GM18508 (cell line): Measurements from ENCODE around the gene GDE1.

Source experiments
- ATAC-seq: cut with Tn5 transposase; IDR thresholded peaks from one replicate; pipeline ENCODE4 v1.9.1; 2021; ENCODE audit warnings: moderate number of reproducible peaks; ENCODE audit not compliant: insufficient read depth, unreplicated experiment

GDE1 gene

DNA sequence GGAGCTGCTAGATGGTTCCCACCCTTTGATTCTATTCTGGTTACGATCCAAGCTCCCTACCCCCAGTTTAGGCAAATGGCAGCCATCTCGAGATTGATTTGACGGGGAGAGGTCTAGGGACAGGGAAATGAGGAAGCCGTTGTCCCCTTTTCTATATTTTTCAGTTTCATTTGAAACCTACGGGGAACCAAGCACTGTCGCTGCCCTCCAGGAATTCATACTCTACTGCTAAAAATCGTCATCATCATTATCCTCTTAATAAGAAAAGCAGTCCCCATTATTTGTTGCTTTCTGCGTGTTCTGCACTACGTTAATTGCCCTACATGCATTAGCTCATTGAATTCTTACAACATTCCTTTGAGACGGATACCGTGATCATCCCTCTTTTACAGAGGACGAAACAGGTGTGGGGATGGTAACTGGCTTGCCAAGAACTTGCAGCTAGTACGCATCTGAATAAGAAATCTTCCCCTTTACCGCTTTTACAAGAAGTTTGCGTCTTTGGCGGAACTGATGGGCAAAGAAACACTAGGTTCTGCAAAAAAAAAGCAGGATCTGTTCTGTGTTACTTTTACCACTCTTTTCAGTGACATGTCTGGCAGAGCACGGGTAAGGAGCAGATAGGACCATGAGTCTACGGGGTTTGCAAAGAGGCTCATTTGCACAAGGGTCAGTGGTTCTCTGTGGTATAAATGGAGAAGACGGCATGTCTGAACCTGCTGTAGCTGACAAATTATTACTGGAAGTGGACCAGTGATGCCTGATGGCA, 2.9 kb upstream of the GDE1 start:
- no peak for ATAC-seq

DNA sequence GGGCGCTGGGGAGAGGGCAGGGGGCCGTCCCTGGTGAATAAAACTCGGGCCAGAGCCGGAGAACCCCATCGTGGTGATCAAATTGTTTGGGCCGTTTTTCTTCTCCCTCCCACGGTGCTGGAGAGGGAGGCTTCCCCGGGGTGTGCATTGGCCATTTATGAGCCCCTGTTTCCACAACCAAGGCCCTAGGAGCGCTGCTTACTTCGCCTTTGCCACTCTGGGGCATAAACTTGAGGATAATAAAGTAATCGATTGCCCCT, 2.4 kb upstream of the GDE1 start:
- ATAC-seq, result no peak

- no peak for ATAC-seq
Measured at GRCh38 chr16:19523559-19524355, 1.9 kb upstream of the GDE1 start, which contains the start of gene CCP110. Gene CCP110 (plus strand): TSS chr16:19523942. CDS start chr16:19527882, 3,940 bp downstream.

- ATAC-seq, result no peak
Measured at GRCh38 chr16:19523184-19523558, 1.3 kb upstream of the GDE1 start.

GRCh38 chr16:19522760-19523159, 862 bp upstream of the GDE1 start:
- no peak for ATAC-seq

- no peak for ATAC-seq
Measured at GRCh38 chr16:19522397-19522732, 467 bp upstream of the GDE1 start.

GRCh38 chr16:19520861-19521331, 1.0 kb downstream of the GDE1 start:
- ATAC-seq, result no peak

GRCh38 chr16:19518388-19518787, 3.5 kb downstream of the GDE1 start:
- no peak for ATAC-seq

DNA sequence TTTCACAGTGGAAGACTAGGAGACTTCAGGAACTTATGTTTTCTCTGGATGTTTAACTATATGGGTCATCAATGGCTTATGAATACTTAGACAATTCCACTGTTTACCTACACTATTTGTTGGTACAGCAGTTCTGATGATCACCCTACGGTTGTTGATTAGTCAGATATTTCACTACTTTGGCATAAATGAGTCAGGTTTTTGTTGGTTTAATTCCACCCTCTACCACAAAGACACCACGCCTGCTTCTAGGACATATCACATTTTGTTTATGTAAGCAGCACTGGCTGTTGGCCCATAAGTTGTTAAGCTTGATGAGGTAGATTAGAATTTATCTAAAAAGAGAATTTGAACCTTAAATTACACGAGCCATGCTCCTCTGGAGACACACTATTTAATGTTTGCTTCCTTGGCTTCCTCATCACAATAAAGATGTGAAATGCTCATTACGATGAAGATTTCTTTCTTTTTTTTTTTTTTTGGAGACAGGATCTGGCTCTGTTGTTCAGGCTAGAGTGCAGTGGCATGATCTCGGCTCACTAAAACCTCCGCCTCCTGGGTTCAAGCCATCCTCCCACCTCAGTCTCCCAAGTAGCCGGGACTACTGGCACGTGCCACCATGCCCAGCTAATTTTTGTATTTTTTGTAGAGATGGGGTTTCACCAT, 4.3 kb downstream of the GDE1 start:
- no peak for ATAC-seq

GRCh38 chr16:19515757-19516156, 6.1 kb downstream of the GDE1 start:
- no peak for ATAC-seq

GRCh38 chr16:19513377-19514053, 8.4 kb downstream of the GDE1 start:
- no peak for ATAC-seq

- no peak for ATAC-seq
Measured at GRCh38 chr16:19512297-19512696, 9.6 kb downstream of the GDE1 start.

- ATAC-seq, result no peak
Measured at GRCh38 chr16:19507867-19508266, 14.0 kb downstream of the GDE1 start.

DNA sequence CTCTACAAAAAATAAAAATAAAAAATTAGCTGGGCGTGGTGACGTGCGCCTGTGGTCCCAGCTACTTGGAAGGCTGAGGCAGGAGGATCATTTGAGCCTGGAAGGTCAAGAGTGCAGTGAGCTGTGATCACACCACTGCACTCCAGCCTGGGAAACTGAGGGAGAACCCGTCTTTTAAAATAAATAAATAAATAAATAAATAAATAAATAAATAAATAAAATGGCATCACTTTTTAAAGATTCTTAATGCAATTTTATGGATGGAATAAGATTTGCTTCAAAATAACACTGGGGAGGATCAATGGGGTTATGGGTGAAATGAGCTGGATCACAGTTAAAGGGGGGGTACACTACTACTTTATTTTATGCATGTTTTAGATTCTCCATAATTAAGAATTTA, 14.9 kb downstream of the GDE1 start:
- no peak for ATAC-seq

- no peak for ATAC-seq
Measured at GRCh38 chr16:19505600-19506303, 16.1 kb downstream of the GDE1 start.

- ATAC-seq, result no peak
Measured at GRCh38 chr16:19503461-19504075, 18.3 kb downstream of the GDE1 start.

DNA sequence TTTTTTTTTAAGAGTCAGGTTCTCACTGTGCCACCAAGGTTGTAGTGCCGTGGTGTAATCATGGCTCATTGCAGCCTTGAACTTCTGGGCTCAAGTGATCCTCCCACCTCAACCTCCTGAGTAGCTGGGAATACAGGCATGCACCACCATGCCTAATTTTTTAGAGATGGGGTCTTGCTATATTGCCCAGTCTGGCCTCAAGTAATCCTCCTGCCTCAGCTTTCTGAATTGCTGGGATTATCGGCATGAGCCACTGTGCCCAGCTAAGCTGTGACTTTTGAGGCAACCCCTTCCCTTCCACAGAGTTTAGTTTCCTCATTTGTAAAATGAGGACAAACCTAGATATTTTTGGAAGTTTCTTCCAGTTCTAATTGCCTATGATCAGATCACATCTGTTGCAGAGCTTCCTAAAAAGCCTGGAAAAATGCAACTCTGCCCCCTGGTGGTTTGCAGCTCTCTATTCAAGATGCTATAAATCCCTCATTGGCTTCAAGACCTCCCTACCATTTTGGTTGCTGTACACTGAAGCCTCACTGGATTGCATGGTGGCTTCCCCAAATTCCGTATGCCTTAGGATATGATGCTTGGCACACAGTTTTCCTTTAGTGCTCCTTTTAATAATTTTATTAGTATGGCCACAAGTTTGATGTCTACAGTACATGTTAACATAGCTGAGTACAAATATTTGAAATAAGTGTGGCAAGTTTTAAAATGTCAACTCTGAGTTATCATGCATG, 19.3 kb downstream of the GDE1 start:
- no peak for ATAC-seq

GRCh38 chr16:19499481-19499880, 22.4 kb downstream of the GDE1 start:
- no peak for ATAC-seq

- ATAC-seq, result no peak
Measured at GRCh38 chr16:19499006-19499405, 22.9 kb downstream of the GDE1 start.
